Stimulated activated memory B cell treated with anti-CD40 and anti-IgM and Interleukin-4, amounts not matched to agents 10 μg/mL and 1 μg/mL and 100 μg/mL, for 72 hours (primary cell): Measurements from ENCODE around the gene PLA2R1.

ENCODE experiments used
- ATAC-seq: fragments of 150-1000 bp; cut with Tn5 transposase; 2 replicates; pipeline ENCODE4 v1.10.0; 2021
- H3K27ac Mint-ChIP-seq: one replicate; pipeline ENCODE4 v1.8.0; 2022; ENCODE audit warnings: mild to moderate bottlenecking, mixed read lengths
- H3K27me3 Mint-ChIP-seq: one replicate; pipeline ENCODE4 v1.8.0; 2022; ENCODE audit warnings: mixed read lengths
- H3K36me3 Mint-ChIP-seq: one replicate; pipeline ENCODE4 v1.8.0; 2022; ENCODE audit warnings: mixed read lengths
- H3K4me1 Mint-ChIP-seq: one replicate; pipeline ENCODE4 v1.8.0; 2022; ENCODE audit warnings: mixed read lengths
- H3K4me3 Mint-ChIP-seq: one replicate; pipeline ENCODE4 v1.8.0; 2022; ENCODE audit warnings: mild to moderate bottlenecking, moderate library complexity, mixed read lengths
- H3K9me3 Mint-ChIP-seq: one replicate; pipeline ENCODE4 v1.8.0; 2022; ENCODE audit warnings: mixed read lengths

PLA2R1 gene

DNA sequence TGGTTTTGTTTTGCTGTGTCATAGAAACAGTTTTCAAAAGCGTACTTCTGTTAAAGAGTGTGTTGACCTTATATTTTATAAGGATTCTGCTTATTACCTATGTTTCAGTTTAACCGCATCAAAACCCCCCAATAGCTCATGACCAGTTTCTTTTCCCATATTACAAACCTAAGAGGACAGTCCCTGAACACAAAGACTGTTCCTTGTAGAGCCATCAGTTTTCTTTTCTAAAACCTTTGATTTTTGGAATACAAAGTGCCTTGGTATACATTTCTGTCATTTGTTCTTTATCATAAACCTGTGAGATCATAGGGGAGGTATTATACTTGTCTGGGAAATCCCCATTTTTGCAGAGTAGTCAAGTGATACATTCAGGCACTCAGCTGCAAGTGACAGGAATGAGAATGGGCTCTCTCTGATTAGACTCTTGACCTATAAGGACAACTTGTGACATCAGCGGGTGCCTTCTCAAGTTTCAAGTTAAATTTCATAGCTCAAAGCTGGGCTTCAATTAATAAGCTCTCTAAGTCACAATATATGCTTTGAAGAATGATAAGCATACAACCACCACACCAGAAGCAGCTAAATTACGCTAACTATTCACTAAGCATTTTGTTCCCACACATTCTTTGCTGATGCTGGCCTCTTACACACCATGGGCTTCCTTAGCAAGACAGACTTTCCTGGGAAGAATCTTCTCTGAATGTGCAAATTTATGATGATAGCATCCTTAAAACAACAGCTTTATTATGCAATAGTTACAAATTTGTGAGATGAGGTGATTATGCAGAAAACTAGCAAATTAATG, 167.0 kb downstream of the PLA2R1 start:
- Mint-ChIP-seq H3K27ac (peak overlapping the region; percentile 92), H3K4me1 (peaks cover 93% of the 10 kb centered on the region), H3K4me3 (peak overlapping the region; percentile 44), H3K36me3 (peaks cover 81% of the 10 kb centered on the region), H3K9me3 (no peaks in the 10 kb centered on the region), H3K27me3 (no peaks in the 10 kb centered on the region)
- peak; percentile 92 for ATAC-seq

DNA sequence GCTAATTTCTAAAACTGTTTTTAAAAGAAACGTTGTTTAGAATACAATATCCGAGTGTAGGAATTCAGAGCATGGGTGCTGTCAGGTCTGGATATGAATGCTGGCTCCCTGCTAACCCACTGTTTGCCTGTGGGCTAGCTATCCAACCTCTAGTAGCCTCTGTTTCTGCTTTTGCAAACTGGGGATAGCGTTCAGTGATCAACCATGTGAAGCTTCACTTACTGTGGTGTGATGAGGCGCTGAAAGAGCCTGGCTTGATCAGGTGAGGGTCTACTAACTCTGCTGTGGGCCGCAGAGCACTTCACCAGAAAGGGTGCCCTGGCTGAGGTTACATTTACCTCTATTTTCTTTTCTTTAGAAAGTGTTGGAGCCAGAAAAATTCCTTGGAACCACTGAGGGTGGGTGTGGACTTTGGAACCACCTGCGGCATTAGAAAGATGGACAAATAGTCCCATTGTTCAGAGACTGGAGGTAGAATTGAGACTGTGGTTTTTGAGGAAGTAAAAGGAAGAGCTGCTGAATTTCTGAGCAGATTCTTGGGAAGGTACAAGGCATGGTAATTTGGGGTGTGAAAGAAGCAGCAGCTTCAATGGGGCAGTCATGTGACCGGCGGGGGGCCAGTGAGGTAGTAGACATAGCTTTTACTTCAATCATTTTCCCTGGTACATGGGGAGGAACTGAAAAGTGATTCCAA, 168.1 kb downstream of the PLA2R1 start:
- no peaks in the 10 kb centered on the region for H3K9me3 Mint-ChIP-seq
- H3K4me3 Mint-ChIP-seq: peak overlapping the region; percentile 1
- H3K4me1 Mint-ChIP-seq: peaks cover 96% of the 10 kb centered on the region
- peak overlapping the region; percentile 92 for H3K27ac Mint-ChIP-seq
- peaks cover 93% of the 10 kb centered on the region for H3K36me3 Mint-ChIP-seq
- ATAC-seq: no peak
- no peaks in the 10 kb centered on the region for H3K27me3 Mint-ChIP-seq

DNA sequence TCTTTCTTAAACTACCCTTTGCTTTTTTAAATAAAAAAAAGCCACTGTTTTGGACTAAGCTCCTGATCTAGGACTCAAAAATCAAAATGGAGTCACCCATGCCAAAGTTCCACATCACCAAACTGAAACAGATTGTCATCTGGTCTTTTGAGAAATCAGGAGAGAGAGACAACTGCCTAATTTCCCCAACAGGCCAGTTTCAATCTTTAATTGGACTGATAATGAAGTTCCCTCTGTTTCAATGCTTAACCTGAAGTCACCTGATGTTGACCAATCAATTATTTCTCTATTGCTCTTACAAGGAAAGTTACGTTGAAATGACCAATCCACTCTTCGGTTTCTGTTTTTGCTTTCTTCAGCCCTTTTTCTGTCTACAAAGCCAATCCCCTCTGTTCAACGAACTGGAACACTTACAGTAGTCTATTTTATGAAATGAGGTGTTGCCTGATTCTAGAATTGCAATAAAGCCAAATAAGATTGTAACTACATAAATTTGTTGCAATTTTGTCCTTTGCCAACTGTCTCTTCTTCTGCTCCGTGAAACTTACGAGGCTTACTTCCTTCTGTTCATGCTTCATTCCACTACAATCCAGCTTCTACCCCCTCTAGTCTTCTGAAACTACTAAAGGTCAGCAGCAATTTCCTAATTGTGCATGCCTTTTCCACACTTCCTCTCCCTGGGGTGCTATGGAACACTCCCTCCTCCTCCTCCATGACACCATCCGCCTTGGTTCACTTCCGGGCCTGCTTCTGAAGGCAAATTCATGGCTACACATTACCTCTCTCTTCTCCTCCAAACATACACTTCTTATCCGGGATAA, 169.2 kb downstream of the PLA2R1 start:
- ATAC-seq: no peak
- peaks cover 85% of the 10 kb centered on the region for H3K4me1 Mint-ChIP-seq
- H3K36me3 Mint-ChIP-seq: peaks cover 86% of the 10 kb centered on the region
- peak overlapping the region; percentile 92 for H3K27ac Mint-ChIP-seq
- H3K9me3 Mint-ChIP-seq: no peaks in the 10 kb centered on the region
- no peaks in the 10 kb centered on the region for H3K27me3 Mint-ChIP-seq
- H3K4me3 Mint-ChIP-seq: peak overlapping the region; percentile 2

DNA sequence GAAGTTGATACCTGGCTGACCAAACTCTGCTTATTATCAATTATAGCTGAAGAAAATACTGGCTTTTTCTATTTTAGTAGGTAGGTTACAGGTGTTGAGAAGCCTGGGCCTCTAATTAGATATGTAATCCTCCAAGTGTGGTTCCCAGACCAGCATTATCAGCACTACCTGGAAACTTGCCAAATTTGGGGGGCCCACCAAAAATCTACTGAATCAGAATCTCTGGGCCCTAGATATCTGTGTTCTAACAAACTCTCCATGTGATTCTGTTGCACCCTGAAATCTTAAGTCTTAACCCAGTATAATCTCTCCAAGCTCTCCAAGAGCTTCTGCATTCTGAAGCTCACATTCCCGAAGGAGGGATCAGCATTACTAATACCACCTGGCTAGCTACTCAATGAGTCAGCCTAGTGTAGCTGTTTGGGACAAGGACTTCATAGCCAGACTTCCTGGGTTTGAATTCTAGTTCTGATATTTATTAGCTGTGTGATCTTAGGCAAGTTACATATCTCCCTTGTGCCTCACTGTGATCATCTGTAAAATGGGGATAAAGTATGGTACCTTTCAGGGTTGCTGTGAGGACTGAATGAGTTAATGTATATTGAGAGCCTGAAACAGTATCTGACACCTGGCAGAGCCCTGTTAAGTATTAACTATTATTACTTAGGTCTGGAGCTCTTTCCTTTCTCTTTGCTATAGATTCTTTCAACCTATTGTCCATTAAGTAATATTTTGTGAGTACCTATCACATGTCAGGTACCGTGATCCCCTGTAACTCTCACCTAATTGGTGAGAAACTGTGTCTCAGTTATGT, 170.3 kb downstream of the PLA2R1 start:
- Mint-ChIP-seq H3K4me3 (no peak overlapping the region), H3K4me1 (peaks cover 75% of the 10 kb centered on the region), H3K27me3 (no peaks in the 10 kb centered on the region), H3K36me3 (peaks cover 82% of the 10 kb centered on the region), H3K27ac (peak overlapping the region; percentile 92), H3K9me3 (no peaks in the 10 kb centered on the region)
- no peak for ATAC-seq

DNA sequence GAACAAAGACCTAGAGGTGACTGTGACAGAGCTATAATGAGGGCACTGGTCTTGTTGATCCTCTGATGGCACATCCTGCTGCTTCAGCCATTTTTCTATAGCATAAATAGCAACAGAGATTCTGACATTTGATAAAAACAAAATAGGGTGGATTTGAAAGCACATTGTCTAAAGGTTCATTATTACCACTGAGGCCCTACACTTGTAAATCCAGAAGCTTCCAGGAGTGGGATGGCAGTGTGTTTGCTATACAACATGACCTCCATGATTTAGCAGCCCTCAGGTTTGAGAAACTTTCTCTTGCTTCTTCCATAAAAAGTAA, 171.2 kb downstream of the PLA2R1 start:
- no peak for ATAC-seq
- Mint-ChIP-seq H3K4me3 (no peak overlapping the region), H3K9me3 (no peaks in the 10 kb centered on the region), H3K4me1 (peaks cover 66% of the 10 kb centered on the region), H3K36me3 (peaks cover 73% of the 10 kb centered on the region), H3K27me3 (no peaks in the 10 kb centered on the region), H3K27ac (peak overlapping the region; percentile 92)

DNA sequence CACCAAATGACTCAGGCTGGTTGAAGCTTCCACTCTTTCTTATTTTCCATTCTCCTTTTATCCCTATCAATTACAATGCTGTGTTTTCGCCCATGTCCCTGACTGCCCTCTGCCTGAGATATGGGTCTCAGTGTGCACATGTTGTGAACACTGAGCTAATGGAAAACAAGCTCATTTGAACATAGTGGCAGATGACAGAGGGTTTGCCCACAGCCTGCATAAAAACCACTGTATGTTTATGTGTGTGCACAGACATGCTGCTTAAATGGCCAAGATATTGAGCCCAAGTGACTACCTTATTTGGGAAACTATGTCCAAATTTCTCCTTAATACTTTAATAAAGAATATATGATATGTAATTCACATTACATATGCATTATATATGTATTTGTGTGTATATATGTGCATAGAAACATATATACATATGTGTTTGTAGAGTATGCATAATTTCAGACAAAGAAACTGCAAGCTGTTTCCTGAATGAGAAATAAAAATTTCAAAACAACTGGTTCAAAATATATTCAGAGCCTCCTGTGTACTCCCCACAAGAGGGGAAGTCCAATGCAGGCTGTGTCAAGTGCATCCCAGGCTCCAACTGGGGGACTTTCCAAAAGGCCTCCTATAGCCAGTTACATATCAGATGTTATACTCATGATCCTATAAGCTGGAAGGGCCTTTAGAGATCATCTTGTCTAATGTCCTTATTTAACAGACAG, 171.7 kb downstream of the PLA2R1 start:
- peak overlapping the region; percentile 54 for H3K4me3 Mint-ChIP-seq
- H3K9me3 Mint-ChIP-seq: no peaks in the 10 kb centered on the region
- peaks cover 72% of the 10 kb centered on the region for H3K36me3 Mint-ChIP-seq
- ATAC-seq: peak; percentile 53
- no peaks in the 10 kb centered on the region for H3K27me3 Mint-ChIP-seq
- peak overlapping the region; percentile 92 for H3K27ac Mint-ChIP-seq
- H3K4me1 Mint-ChIP-seq: peaks cover 61% of the 10 kb centered on the region

DNA sequence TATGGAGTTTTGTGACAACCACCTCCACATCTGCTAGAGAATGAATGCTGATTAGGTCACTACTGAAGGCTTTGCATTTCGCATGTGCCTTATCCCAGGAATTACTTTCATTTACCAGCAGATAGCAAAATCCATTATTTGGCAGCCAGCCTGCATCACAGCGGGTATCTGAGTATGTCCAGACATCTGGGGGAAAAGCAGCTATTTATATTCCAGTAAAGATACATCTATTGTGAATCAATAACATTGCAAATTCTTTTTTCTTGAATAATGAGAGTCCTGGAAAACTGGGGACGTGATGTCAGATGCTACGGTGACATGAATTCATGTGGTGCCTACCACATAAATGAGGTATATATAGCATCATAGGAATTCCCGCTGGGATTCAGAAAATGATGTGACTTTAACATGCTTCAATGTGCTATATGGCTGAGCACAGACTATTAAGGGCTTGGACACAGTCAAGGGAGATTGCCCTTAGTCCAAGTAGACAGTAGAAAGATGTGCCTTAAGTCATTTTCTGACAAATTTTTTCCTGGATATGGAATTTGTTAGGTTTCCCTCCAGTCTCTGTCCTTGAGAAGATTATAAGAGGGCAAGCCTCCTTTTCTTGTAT, 180.2 kb downstream of the PLA2R1 start:
- peaks cover 66% of the 10 kb centered on the region for H3K36me3 Mint-ChIP-seq

More for the DNA sequence above, 180.2 kb downstream of the PLA2R1 start:
- no peak for ATAC-seq
- H3K4me1 Mint-ChIP-seq: peaks cover 33% of the 10 kb centered on the region
- H3K4me3 Mint-ChIP-seq: no peak overlapping the region
- H3K9me3 Mint-ChIP-seq: no peaks in the 10 kb centered on the region
- no peaks in the 10 kb centered on the region for H3K27me3 Mint-ChIP-seq
- H3K27ac Mint-ChIP-seq: no peak overlapping the region
